Keratinocyte (primary cell): ENCODE measurements around the gene KCNE1.

Experiments used
- EZH2 ChIP-seq: IDR thresholded peaks from one replicate; pipeline ENCODE4 v1.6.1; 2012; ENCODE audit warnings: inconsistent platforms, mild to moderate bottlenecking, low read length, moderate library complexity
- TF ChIP-seq, protein P1 (sequence below), 3 experiments: IDR thresholded peaks in 1 of 3; conservative IDR thresholded peaks in 1 of 3; optimal IDR thresholded peaks in 1 of 3; 2 replicates in 2 of 3; 3 replicates in 1 of 3; pipeline versions ENCODE3 to v1.5.1; 2011; ENCODE audit warnings: low read length in 3 of 3, mild to moderate bottlenecking in 3 of 3, moderate library complexity in 2 of 3, control low read depth in 1 of 3, inconsistent platforms in 1 of 3; ENCODE audit not compliant: insufficient read depth in 2 of 3; ENCODE audit errors: extremely low read depth in 1 of 3

- TF ChIP-seq EZH2, result no peak
- TF ChIP-seq, protein P1, sequence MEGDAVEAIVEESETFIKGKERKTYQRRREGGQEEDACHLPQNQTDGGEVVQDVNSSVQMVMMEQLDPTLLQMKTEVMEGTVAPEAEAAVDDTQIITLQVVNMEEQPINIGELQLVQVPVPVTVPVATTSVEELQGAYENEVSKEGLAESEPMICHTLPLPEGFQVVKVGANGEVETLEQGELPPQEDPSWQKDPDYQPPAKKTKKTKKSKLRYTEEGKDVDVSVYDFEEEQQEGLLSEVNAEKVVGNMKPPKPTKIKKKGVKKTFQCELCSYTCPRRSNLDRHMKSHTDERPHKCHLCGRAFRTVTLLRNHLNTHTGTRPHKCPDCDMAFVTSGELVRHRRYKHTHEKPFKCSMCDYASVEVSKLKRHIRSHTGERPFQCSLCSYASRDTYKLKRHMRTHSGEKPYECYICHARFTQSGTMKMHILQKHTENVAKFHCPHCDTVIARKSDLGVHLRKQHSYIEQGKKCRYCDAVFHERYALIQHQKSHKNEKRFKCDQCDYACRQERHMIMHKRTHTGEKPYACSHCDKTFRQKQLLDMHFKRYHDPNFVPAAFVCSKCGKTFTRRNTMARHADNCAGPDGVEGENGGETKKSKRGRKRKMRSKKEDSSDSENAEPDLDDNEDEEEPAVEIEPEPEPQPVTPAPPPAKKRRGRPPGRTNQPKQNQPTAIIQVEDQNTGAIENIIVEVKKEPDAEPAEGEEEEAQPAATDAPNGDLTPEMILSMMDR (optimal IDR thresholded peaks at IDR 0.05 in 1 of 3, IDR thresholded peaks at IDR 0.05 in 1 of 3, conservative IDR thresholded peaks at IDR 0.05 in 1 of 3; ENCODE audit: extremely low read depth in 1 of 3, insufficient read depth in 2 of 3, low read length in 3 of 3), result no peak
These were observed 31.0 kb upstream of the KCNE1 start for GRCh38 chr21:34543017-34543416.
